NCI-H226 (cell line): ENCODE measurements around the gene EPHA6.

Experiments used
- DNase-seq: peaks from one replicate; pipeline ENCODE4 v3.0.0-alpha.2; 2015

The EPHA6 gene

DNA sequence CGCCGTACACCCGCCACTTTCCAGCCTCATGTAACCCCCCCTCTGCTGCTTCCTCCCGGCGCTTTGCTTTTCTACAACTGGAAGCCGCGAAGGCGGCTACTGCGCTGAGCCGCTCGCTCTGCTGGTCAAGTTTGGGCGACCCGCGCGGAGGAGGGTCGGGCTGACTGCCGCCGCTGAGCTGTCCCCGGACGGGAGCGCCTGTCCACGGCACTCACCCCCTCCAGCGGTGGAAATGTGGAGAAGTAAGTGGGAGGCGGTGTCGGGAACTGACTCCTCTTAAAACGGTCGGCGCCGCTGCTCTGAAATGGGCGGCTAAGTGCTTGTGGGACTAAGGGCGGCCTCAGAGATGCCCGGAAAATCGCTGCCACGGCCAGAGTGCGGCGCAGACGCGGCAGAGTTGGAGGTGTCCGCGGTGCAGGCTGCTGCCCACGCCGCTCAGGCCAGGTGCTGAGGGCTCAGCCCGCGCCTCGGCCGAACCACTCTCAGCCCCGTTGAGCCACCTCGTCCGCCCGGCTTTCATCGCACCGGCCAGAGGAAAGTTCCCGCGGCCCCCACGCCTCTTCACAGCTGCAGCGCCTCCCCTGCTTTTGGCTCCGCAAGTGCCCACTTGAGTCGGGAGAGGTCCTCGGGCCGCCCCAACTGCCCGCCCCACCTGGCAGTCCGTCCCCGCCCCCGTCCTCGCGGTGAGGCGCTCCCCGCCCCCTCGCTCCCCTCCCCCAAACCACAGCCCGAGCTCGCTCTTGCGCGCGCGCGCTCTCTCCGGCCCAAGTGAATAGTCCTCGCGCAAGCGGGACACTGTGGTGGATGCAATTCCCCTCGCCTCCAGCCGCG is at the start of gene EPHA6:
Gene EPHA6 (plus strand): TSS at position 775 of the 831 bp plus-strand sequence.
- peak; percentile 84 for DNase-seq

DNA sequence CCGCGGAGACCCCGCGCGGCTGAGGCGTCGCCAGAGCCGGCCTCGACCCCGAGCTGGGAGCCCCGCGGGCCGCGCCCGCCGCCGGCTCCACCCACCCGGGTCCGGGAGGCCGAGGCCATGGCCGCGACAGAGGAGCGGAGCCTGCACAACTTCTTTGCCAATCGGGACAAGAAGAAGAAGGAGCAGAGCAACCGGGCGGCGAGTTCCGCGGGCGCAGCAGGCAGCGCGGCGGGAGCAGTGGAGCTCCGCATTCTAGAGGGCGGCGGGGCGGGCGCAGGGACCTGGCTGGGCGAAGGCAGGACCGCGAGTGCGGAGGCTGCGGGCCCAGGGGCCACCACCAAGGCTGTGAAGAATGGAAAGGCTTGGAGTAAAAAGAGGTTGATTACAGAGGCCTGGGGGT is 37.6 kb upstream of the EPHA6 start:
- DNase-seq = no peak

DNA sequence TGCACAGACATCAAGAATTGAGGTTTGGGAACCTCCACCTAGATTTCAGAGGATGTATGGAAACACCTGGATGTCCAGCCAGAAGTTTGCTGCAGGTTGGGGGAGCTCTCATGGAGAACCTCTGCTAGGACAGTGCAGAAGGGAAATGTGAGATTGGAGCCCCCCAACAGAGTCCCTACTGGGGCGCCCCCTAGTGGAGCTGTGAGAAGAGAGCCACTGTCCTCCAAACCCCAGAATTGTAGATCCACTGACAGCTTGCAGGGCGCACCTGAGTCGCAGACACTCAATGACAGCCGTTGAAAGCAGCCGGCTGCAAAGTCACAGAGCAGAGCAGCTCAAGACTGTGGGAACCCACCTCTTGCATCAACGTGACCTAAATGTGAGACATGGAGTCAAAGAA is 34.6 kb upstream of the EPHA6 start:
- no peak for DNase-seq

DNA sequence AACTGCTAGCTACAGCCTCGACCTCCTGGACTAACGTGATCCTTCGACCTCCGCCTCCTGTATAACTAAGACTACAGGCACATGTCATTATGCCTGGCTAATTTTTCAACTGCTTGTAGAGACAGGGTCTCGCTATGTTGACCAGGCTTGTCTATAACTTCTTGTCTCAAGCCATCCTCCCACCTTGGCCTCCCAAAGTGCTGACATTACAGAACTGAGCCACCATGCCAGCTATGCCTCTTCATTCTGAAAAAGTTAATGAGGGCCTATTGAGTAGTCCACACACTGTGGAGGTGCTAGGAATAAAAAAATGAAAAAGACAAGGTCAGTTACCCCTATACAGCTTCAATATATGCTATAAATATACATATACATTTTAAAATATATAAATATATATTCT is 18.3 kb upstream of the EPHA6 start:
- DNase-seq = no peak

DNA sequence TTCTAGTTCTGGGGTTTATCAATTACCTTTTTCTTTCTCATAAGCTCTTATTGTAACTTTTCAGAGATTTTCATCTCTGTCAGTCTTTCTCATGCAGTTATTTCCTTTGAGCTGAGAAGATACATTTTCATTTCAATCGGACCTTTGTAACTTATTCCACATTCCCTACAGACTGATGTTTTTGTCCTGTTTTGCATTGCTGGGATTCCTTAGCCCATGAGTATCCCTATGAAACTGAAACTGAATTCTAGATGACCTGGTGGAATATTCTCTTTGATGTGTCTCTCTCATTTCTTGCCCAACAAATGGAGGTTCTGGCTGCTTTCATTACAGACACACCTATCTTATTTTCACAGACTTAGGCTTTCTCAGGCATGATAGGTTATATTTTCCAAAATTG is 10.5 kb upstream of the EPHA6 start:
- peak; percentile 21 for DNase-seq

DNA sequence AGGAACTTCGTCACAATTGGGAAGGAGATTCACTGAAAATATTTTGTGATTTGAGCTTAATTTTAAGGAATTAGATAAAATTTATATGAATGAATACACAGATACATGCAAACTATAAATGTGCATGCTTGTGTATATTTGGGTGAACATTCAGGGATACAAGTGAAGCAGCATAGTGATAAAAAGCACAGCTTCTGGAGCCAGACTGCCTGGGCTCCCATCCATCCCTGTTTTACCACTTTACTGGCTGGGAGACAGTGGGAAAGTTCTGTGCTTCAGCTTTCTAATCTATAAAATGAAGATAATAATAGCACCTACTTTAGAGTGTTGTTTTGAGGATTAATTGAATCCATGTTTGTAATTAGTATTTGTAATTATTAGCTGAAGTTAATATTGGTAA is 8.1 kb upstream of the EPHA6 start:
- DNase-seq = no peak

DNA sequence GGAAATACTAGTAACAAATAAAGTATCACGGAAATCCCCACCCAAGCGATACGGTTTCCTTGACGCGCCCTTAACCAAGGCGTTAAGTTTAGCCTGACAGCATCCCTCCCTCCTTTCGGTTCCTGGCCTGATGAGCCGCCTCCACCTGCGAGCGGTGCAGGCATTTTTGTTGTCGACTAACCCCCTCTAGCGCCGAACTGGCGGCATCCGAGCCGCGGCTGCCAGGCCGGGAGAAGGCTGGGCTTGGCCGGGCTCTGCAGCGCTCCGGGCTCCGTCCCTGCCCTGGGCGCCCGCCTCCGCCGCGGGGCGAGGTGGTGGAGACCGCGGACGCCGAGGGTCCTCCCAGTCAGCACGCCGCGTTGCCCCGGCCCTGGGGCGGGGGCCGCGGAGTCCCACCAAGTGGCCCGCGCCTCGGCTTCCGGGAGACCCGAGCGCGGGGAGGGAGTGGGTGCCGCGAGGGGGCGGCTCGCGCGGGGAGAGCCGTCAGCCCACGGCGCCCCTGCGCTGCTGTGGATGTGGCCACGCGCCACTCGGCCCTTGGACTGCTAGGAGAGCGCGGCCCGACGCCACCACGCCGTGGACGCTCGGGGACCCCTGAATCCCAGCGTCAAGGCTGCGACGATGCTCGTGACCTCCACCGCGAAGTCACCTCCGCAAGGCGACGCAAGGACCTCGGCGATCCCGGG is 1.1 kb upstream of the EPHA6 start:
- peak; percentile 86 for DNase-seq

DNA sequence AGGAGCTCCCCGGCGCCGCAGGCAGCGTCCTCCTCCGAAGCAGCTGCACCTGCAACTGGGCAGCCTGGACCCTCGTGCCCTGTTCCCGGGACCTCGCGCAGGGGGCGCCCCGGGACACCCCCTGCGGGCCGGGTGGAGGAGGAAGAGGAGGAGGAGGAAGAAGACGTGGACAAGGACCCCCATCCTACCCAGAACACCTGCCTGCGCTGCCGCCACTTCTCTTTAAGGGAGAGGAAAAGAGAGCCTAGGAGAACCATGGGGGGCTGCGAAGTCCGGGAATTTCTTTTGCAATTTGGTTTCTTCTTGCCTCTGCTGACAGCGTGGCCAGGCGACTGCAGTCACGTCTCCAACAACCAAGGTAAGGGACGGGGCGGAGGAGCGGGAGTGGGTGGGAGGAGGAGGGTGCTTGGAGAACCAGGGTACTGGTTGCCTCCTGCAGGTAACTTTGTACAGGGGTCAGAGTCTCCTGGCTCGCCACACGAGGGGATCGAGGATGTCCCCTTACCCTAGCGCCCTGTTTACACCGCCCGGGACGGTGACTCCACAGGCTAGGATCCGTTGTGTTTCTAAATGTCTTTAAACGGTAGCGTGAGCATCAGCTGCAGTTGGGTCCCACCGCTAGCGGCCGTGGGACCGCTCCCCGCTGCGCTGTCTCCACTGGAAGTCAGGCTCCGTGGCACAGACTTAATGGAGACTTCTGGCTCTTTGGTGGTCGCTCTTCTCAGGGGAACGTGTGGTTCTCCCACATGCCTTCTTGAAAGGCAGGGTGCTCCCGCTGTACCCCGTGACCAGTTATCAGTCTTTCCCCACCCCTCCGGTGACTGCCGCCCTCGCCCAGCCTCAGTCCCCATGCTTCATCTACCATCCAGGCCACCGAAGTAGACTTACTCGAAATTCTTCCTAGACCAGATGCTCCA is 515 bp downstream of the EPHA6 start:
- no peak for DNase-seq

DNA sequence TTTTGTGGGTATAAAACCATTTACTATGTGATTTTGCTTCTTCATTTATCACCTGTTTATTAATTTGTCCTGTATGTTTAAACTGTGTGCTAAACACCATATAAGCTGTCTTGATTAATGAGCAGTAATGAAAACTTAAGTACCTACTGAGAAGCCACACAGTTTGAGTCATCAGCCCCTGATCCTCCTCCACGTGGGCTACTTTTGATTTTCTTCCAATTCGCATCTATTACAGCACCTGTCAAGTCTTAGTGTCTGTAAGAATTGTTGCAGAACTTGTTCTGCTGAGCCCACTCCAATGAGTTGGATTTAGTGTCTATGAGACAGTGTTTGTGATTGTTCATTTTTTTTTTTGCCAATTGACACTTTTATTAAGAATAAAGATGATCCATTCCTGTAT is 16.8 kb downstream of the EPHA6 start:
- peak; percentile 82 for DNase-seq

DNA sequence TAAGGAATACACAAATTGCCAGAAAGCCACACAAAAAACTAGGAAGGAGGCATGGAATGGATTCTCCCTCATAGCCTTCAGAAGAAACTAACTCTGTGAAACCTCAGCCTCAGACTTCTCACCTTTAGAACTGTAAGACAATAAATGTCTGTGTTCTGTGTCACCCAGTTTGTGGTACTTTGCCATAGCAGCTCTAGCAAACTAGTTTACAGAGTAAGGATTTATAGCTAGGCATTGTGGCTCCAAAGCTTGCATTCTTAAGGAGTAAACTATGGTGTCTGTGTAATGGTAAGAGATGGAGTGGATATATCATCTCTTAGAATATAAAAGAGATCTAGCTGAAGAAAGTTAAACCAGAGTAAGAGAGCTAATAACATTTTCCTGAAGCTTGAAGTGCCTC is 18.9 kb downstream of the EPHA6 start:
- no peak for DNase-seq

DNA sequence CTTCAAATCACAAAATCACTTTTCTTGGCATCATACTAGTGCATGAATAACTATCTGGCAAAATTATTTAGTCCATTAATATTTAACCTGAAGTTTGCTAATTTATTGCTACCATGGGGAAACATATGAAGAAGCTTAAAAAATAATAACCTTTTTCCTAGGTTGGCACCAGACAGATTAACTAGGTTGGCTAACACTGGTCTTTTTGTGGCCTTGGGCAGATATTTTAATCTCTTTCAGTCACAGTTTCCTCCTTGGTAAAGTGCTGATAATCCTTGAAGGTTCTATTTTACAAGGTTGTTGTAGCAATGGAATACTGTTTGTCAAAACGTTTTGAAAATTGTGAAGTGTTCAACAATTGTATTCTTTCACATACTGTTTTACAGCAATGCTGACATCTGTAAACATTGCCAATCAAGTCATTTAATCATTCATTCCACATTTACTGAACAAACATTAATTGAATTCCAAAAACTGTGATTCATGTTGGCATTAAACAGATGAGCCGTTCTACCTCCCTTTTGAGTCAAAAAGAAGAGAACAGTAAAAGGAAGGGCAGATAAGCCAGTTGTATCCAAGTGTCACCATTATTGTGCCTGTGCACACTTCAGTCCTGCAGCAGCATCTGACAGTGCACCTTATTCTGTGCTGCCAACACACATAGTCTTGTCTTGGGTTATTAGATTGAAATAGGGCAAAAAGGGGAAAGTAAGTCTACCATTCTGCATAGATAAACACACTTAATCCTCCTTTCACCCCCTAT is 21.9 kb downstream of the EPHA6 start:
- DNase-seq = no peak

DNA sequence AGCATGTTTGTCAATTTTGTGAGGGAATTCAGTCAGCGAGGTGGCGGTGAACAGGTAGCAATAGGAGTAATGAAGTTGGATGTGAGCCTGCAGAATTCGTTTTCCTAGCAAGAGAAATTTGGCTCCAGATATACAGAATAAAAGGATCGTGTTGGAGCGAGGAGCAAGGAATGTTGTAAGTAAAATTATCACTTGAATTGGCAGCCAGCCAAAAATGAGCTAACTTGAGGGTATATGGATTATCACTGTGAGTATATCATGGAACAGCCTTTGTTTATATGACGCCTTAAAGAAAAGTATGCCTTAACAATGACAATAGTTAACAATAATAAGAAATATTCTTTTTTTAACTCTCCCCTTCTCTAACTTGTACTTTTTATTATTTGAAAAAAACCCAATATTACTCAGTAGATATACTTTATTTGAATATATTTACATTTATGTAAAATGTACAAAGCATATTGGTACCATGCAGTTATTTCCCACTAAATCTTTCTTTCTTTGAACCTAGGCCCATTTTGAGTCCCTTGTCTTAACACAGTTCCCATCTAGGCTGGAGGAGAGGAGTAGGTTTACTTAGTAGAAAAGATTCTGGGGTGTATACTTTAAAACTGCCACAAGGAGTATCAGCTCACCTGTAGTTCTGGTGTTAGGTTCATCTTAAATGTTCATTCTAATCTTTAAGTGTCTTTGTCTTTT is 29.3 kb downstream of the EPHA6 start:
- peak; percentile 65 for DNase-seq

DNA sequence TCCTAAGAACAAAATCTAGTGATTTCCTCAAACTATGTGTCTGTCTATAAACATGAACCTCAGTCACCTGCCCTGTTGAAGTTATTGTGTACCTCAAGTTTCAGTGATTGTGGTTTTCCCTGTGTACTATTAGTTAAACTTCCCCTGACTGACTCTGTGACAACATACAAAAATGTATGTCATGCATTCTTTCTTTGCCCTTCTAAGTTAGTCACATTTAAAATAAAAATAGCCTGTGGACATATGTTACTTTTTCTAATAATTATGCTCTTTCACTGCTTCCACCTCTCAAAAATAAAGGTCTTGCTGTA is 29.8 kb downstream of the EPHA6 start:
- no peak for DNase-seq

DNA sequence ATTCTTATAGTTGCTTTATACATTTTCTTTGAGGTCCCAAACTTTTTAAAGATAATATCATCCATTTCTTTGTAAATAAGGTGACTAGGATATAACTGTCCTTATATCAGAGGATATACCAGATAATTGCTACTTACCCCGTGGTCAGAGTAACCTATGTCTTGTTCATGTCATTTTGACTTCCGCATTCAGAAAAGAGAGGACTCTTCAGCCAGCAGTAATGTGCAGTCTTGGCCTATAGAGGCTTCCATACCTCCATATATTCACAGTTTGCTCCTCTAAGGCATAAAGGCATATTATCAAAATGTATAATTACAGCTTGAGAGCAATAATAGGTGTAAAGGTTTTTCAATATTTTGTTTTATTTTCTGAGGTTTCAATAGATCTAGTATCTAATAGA is 38.5 kb downstream of the EPHA6 start:
- DNase-seq = no peak

DNA sequence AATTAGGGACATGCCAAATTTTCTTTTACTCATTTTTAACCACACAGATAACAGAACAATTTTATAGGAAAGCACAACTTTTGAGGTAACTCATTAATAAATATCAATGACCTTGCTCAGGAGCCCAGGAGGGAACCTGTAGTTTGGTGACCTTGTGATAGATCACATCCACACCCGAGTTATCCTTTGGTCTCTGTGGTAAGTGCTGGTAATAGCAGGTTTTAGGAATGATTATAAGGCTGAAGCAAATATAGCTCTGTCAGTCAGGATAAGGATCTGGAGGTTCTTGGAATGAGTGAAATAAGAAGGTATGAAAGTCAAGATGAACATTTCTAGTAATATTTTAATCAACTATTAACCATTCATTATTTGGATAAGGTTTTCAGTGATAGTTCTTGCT is 46.5 kb downstream of the EPHA6 start:
- no peak for DNase-seq

DNA sequence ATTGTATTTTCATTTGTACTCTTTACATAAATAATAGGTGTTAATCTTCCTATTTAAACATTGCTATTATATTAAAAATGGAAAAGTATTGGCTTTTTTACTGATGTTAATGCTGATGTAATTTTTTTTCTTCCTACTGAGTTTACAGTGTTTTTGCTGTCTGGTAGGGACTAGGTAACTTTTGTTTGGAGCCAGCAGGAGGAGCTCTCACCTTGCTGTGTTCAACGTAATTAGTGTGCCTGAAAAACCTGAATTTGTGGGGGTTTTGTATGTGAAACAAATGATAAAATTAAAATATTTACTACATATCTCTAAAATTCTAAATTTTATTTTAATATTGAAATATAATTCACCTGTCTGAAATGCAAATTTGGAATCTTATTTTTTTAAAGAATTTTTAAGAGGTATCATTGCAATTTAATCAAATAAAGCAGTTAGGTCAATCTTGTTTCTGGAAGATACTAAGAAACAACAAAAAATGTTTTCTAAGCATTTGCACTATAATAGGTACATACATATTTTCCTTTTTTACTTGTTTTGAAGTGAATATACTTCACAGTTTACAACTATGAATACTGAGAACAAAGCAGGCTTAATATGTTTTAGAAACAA is 48.8 kb downstream of the EPHA6 start:
- DNase-seq = peak; percentile 10

DNA sequence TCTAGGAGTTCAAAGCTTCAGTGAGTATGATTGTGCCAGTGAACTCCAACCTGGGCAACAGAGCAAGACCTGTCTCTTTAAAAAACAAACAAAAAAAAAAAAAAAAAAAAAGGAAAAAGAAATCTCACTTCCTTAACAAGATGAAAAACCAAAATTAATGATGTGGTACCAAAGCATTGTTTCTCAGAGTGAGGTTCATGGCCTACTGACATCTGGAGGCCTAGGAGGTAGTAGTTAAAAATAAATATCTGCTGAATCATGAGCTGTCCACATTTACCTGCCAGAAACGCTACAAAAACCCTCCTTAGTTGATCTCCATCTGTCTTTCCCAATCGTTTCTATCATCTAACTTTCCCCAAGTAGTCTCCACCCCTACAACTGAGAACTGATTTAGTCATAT is 51.2 kb downstream of the EPHA6 start:
- DNase-seq = no peak

DNA sequence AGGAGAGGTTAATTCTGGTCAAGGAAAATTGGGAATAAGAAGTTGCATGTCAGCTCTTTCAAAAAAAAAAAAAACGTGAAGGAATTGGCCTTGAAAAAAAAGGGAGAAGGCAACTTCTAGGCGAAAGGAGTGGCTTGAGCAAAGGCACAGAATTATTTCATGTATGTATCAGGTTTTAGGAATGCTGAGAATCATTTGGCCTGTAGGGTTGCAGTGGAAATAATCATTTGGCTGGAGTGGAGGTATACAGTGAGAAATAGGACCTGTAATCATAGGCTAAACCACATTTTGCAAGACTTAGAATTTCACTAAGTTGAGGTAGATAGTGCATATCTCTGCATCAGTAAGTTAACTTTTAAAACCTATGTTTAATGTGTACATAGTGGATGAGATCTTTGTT is 54.9 kb downstream of the EPHA6 start:
- DNase-seq = peak; percentile 84

DNA sequence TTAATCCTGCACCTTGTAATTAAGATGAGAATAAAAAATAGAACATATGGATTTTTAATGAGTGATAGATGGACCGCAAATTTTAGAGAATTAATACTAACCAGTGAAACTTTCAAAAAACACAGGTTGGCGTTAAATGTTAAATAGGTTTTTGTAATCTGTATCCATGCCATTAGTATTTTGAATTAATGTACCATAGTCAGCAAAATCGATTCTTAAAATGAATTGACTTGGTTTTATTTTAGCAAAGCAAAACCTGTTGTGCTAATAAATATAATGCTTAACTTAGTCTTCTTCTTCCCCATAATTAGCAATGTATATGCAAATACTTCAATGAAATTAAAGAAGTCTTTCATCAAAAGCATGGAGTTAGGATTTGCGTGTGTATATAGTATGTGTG is 63.1 kb downstream of the EPHA6 start:
- no peak for DNase-seq

DNA sequence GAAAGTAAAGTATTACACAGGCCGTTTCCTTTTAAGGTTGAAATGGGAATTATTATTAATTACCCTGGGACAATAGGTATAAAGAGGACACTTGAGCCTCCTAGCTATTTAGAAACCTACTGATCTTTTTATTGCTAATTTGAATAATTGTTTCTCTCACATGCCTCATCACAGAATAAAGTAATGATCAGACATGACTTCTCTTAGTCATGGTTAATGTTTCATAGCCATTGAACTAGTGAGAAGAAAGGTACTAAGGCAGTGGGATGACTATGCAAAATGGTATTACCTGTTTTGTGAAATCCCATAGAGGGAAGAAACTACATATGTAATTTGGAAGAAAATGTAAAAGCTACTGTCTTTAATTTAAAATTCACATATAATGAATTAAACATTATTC is 85.6 kb downstream of the EPHA6 start:
- no peak for DNase-seq

DNA sequence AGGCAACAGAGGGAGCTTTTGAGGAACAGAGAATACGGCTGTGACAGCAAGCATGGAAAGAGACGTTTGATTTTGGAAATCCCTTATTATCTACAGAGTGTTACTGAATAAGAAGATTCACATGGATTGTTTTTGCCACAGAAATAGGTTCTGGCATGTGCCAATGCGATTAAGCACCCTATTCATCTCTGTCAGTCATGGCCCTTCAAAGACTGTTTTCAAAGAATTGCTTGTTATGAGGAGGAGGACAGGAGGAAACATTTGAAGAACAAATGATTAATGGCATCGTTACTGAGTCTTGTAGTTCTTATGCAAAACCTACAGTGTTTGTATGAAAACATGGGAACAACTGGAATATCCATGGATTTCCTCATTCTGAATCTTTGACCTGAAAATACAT is 86.2 kb downstream of the EPHA6 start:
- peak; percentile 47 for DNase-seq

DNA sequence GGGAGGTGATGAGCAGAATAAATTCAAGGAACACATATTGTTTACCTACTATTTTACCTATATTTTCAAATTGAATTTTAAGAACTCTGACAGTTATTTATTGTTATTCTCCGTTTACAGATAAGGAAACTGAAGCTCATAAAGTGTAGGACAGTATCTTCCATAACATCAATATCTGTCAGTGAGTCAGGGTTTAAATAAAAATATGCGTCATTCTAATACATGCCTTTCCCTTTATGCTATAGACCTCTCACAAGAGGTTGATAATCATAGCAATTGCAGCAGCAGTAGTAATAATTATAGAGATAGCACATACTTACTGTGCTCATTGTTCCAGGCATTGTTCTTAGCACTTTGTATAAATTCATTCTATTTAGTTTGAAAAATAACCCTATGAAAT is 101.1 kb downstream of the EPHA6 start:
- DNase-seq = peak; percentile 71
